GM21619 (cell line): ENCODE measurements around the gene PCDHGB7.
"Not testable (repeated sequence)": the region's sequence is repeated elsewhere in the genome, so short reads cannot be mapped to it uniquely, and the experiment has no call there.

ENCODE experiments used
- ATAC-seq: cut with Tn5 transposase; IDR thresholded peaks from one replicate; pipeline ENCODE4 v1.9.1; 2021; ENCODE audit not compliant: unreplicated experiment

The PCDHGB7 gene

DNA sequence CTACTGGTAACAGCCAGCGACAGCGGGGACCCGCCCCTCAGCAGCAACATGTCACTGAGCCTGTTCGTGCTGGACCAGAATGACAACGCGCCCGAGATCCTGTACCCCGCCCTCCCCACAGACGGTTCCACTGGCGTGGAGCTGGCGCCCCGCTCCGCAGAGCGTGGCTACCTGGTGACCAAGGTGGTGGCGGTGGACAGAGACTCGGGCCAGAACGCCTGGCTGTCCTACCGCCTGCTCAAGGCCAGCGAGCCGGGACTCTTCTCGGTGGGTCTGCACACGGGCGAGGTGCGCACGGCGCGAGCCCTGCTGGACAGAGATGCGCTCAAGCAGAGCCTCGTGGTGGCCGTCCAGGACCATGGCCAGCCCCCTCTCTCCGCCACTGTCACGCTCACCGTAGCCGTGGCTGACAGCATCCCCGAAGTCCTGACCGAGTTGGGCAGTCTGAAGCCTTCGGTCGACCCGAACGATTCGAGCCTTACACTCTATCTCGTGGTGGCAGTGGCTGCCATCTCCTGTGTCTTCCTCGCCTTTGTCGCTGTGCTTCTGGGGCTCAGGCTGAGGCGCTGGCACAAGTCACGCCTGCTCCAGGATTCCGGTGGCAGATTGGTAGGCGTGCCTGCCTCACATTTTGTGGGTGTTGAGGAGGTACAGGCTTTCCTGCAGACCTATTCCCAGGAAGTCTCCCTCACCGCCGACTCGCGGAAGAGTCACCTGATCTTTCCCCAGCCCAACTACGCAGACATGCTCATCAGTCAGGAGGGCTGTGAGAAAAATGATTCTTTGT is 22.9 kb upstream of the PCDHGB7 start:
- ATAC-seq, result not testable (repeated sequence)

DNA sequence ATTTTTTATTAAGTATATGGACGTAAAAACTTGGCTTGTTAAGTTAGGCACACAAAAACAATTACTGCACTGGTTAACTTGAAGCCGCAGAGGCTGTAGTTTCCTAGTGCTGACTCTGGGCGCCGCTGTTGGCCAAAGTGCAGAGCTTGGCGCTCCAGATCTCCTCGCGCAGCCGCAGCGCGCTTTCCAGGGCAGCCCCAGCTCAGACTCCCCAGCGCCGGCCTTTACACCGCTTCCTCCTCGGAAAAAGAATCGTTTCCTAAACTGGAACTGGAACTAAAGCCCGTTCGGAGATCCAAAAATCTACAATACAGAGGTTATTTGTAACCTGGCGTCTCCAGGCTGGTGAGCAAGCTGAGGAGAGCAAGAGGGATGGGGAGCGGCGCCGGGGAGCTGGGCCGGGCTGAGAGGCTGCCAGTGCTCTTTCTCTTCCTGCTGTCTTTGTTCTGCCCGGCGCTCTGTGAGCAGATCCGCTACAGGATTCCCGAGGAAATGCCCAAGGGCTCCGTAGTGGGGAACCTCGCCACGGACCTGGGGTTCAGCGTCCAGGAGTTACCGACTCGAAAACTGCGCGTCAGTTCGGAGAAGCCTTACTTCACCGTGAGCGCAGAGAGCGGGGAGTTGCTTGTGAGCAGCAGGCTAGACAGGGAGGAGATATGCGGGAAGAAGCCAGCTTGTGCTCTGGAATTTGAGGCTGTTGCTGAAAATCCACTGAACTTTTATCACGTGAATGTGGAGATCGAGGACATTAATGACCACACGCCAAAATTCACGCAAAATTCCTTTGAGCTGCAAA is 19.5 kb upstream of the PCDHGB7 start, which contains the start of gene PCDHGB5:
TSS of gene PCDHGB5 (plus strand) at position 192 of the 796 bp plus-strand sequence. CDS start at position 373, 181 bp downstream.
- peak; percentile 99 for ATAC-seq

DNA sequence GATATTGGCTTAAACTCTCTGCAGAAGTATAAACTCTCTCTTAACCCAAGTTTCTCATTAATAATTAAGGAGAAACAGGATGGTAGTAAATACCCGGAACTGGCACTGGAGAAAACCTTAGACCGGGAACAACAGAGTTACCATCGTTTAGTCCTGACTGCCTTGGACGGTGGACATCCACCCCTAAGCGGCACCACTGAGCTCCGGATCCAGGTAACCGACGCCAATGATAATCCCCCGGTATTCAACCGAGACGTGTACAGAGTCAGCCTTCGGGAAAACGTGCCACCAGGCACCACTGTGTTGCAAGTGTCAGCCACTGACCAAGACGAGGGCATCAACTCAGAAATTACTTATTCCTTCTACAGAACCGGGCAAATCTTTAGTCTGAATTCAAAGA is 18.9 kb upstream of the PCDHGB7 start:
- no peak for ATAC-seq

DNA sequence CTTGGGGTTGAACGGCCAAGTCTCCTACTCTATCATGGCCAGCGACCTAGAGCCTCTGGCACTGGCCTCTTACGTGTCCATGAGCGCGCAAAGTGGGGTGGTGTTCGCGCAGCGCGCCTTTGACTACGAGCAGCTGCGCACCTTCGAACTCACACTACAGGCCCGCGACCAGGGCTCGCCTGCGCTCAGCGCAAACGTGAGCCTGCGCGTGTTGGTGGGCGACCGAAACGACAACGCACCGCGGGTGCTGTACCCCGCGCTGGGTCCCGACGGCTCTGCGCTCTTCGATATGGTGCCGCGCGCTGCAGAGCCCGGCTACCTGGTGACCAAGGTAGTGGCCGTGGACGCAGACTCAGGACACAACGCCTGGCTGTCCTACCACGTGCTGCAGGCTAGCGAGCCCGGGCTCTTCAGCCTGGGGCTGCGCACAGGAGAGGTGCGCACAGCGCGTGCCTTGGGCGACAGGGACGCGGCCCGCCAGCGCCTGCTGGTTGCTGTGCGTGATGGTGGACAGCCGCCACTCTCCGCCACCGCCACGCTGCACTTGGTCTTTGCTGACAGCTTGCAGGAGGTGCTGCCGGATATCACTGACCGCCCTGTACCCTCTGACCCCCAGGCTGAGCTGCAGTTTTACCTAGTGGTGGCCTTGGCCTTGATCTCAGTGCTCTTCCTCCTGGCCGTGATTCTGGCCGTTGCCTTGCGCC is 17.8 kb upstream of the PCDHGB7 start:
- ATAC-seq, result no peak

DNA sequence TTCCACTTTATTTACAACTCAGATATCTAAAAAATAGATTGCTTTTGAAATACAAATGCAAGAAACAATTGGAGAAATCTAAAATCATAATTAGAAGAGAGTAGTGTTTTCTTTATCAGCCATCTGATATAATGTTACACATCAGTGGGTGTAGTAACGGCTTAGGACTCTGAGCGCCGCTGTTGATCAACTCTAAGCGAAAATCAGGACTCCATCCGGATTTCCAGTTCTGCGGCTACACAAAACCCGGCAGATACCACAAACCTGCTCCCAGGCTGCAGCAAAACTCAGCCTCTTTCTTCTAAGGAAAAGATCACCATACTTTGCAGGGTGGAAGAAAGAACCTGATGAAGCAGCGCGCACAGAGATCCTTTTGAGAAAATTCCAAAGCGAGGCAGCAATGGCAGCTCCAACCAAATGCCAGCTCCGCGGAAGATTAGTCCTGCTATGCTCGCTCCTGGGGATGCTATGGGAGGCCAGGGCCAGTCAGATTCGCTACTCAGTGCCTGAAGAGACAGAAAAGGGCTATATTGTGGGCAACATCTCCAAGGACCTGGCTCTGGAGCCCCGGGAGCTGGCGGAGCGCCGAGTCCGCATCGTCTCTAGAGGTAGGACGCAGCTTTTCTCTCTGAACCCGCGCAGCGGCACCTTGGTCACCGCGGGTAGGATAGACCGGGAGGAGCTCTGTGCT is 14.8 kb upstream of the PCDHGB7 start, which contains the start of gene PCDHGA9:
TSS of gene PCDHGA9 (plus strand) at position 226 of the 691 bp plus-strand sequence. CDS start at position 401, 175 bp downstream.
- no peak for ATAC-seq

DNA sequence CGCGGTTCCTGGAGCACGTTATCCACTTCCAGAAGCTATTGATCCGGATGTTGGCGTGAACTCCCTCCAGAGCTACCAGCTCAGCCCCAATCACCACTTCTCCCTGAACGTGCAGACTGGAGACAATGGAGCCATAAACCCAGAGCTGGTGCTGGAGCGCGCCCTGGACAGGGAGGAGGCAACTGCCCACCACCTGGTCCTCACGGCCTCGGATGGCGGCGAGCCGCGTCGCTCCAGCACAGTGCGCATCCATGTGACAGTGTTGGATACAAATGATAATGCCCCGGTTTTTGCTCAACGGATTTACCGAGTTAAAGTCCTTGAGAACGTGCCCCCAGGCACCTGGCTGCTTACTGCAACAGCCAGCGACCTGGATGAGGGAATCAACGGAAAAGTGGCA is 14.1 kb upstream of the PCDHGB7 start:
- no peak for ATAC-seq

DNA sequence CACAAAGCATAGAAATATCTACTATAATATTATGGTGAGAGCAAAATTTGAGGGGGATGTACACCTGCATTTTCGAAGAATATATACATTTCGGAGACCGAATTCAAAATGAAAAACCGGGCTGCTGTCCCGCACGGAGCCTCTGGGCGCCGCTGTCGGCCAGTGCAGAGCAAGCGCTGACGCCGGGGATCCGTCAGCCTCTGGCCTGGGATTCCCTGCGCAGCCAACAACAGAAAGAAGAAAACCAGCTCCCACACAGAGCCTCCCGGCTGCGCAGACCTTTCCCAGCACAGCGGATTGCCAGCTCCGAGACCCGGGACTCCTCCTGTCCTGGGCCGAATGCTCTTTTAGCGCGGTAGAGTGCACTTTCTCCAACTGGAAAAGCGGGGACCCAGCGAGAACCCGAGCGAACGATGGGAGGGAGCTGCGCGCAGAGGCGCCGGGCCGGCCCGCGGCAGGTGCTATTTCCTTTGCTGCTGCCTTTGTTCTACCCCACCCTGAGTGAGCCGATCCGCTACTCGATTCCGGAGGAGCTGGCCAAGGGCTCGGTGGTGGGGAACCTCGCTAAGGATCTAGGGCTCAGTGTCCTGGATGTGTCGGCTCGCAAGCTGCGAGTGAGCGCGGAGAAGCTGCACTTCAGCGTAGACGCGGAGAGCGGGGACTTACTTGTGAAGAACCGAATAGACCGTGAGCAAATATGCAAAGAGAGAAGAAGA is 9.5 kb upstream of the PCDHGB7 start, which contains the start of gene PCDHGB6:
TSS of gene PCDHGB6 (plus strand) at position 232 of the 716 bp plus-strand sequence. CDS start at position 414, 182 bp downstream.
- ATAC-seq, result peak; percentile 78

DNA sequence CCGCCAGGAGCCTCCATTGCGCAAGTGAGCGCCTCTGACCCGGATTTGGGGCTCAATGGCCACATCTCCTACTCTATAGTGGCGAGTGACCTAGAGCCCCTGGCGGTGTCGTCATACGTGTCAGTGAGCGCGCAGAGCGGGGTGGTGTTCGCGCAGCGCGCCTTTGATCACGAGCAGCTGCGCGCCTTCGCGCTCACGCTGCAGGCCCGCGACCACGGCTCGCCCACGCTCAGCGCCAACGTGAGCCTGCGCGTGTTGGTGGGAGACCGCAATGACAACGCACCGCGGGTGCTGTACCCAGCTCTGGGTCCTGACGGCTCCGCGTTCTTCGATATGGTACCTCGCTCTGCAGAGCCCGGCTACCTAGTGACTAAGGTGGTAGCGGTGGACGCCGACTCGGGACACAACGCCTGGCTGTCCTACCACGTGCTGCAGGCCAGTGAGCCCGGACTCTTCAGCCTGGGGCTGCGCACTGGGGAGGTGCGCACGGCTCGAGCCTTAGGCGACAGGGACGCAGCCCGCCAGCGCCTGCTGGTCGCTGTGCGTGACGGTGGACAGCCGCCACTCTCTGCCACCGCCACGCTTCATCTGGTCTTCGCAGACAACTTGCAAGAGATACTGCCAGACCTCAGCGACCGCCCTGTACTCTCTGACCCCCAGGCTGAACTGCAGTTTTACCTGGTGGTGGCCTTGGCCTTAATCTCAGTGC is 7.7 kb upstream of the PCDHGB7 start:
- ATAC-seq, result no peak

DNA sequence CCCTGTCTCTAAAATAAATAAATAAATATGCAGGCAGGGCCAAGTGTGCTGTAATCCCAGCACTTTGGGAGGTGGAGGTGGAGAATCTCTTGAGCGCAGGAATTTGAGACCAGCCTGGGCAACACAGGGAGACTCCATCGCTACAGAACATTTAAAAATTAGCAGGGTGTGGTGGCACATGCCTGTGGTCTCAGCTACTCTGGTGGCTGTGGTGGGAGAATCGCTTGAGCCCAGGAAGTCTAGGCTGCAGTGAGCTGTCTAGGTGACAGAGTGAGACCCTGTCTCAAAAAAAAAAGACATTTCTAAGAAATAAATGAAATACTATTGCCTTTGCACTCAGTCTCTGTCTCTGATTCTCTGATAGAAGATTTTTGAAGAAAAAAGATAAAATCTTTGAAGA is 5.9 kb upstream of the PCDHGB7 start:
- ATAC-seq, result no peak

DNA sequence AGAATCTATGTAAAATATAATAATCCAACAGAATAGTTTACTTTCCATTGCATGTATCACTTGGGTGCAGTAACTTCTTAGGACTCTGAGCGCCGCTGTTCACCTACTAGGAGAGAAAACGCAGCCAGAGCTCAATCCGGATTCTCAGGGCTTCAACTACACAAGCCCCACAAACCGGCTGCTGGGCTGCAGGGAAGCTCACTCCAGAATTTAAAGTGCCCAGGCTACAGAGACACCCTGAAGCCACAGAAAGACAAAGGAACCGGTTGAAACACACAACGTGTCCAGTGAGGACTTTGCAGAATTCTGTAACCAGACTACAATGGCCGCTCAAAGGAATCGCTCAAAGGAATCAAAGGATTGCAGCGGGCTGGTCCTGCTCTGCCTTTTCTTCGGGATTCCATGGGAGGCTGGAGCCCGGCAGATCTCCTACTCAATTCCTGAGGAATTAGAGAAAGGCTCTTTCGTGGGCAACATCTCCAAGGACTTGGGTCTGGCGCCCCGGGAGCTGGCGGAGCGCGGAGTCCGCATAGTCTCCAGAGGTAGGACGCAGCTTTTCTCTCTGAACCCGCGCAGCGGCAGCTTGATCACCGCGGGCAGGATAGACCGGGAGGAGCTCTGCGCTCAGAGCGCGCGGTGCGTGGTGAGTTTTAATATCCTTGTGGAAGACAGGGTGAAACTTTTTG is 4.5 kb upstream of the PCDHGB7 start, which contains the start of gene PCDHGA10:
TSS of gene PCDHGA10 (plus strand) at position 134 of the 686 bp plus-strand sequence. CDS start at position 323, 189 bp downstream.
- ATAC-seq, result peak; percentile 68

DNA sequence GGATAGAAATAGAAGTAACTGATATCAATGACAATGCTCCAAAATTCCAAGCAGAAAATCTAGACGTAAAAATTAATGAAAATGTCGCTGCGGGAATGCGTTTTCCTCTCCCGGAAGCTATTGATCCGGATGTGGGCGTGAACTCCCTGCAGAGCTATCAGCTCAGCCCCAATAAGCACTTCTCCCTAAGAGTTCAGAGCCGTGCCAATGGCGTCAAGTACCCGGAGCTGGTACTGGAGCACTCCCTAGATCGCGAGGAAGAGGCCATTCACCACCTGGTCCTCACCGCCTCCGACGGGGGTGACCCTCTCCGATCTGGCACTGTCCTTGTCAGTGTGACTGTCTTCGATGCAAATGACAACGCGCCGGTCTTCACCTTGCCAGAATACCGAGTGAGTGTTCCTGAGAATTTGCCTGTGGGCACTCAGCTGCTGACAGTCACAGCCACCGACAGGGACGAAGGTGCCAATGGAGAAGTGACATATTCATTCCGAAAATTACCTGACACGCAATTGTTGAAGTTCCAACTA is 3.9 kb upstream of the PCDHGB7 start:
- no peak for ATAC-seq

DNA sequence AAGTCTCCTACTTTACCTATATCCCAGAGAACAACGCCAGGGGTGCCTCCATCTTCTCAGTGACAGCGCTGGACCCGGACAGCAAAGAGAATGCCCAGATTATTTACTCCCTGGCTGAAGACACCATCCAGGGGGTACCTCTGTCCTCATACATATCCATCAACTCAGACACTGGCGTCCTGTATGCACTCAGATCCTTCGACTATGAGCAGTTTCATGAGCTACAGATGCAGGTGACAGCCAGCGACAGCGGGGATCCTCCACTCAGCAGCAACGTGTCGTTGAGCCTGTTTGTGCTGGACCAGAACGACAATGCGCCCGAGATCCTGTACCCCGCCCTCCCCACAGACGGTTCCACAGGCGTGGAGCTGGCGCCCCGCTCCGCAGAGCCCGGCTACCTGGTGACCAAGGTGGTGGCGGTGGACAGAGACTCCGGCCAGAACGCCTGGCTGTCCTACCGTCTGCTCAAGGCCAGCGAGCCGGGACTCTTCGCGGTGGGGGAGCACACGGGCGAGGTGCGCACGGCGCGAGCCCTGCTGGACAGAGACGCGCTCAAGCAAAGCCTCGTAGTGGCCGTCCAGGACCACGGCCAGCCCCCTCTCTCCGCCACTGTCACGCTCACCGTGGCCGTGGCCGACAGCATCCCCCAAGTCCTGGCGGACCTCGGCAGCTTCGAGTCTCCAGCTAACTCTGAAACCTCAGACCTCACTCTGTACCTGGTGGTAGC is 2.8 kb upstream of the PCDHGB7 start:
- not testable (repeated sequence) for ATAC-seq

DNA sequence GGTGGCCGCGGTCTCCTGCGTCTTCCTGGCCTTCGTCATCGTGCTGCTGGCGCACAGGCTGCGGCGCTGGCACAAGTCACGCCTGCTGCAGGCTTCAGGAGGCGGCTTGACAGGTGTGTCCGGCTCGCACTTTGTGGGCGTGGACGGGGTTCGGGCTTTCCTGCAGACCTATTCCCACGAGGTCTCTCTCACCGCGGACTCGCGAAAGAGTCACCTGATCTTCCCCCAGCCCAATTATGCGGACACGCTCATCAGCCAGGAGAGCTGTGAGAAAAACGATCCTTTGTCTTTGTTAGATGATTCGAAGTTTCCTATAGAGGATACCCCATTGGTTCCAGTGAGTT is 2.2 kb upstream of the PCDHGB7 start:
- not testable (repeated sequence) for ATAC-seq

DNA sequence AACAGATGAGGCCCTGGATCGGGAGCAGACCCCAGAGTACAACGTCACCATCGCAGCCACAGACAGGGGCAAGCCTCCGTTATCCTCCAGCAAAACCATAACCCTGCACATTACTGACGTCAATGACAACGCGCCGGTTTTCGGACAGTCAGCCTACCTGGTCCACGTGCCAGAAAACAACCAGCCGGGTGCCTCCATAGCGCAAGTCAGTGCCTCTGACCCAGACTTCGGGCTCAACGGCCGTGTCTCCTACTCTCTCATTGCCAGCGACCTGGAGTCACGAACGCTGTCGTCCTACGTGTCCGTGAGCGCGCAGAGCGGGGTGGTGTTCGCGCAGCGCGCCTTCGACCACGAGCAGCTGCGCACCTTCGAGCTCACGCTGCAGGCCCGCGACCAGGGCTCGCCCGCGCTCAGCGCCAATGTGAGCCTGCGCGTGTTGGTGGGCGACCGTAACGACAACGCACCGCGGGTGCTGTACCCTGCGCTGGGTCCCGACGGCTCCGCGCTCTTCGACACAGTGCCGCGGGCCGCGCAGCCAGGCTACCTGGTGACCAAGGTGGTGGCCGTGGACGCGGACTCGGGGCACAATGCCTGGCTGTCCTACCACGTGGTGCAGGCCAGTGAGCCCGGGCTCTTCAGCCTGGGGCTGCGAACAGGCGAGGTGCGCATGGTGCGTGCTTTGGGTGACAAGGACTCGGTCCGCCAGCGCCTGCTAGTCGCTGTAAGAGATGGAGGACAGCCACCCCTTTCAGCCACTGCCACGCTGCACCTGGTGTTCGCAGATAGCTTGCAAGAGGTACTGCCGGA is 1.8 kb downstream of the PCDHGB7 start:
- ATAC-seq, result no peak

DNA sequence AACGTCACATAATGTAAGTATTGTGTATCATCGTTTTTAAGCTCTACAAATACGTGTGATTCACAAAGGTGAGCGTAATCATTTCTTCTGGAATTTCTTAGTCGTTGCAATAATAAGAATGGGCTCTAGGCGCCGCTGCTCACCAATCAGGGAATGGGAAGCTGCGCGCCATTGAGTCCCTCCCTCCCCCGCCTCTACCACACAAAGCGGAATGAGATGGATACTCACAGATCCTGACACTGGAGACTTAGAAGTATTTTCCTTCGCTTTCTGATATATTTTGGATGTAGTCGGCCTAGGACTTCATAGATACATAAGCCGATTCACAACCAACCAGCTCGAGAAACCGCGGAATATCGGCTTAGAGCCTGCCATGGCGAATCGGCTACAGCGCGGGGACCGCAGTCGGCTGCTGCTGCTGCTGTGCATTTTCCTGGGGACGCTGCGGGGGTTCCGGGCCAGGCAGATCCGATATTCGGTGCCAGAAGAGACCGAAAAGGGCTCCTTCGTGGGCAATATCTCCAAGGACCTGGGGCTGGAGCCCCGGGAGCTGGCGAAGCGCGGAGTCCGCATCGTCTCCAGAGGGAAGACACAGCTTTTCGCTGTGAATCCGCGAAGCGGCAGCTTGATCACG is 3.5 kb downstream of the PCDHGB7 start, which contains the start of gene PCDHGA11:
TSS of gene PCDHGA11 (plus strand) at position 197 of the 634 bp plus-strand sequence. CDS start at position 374, 177 bp downstream.
- no peak for ATAC-seq

DNA sequence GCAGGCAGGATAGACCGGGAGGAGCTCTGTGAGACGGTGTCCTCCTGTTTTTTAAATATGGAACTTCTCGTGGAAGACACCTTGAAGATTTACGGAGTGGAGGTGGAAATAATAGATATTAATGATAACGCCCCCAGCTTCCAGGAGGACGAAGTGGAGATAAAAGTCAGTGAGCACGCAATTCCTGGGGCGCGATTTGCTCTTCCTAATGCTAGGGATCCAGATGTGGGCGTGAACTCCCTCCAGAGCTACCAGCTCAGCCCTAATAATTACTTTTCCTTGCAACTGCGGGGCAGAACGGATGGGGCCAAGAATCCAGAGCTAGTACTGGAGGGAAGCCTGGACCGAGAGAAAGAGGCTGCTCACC is 4.0 kb downstream of the PCDHGB7 start:
- ATAC-seq, result no peak
